Right lobe of liver (tissue), 4 donors: ENCODE measurements around the gene PGC.

Experiments
- POLR2A ChIP-seq: fragments of 450-650 bp; IDR thresholded peaks from one replicate; pipeline ENCODE4 v1.6.1; 2017; ENCODE audit warnings: antibody characterized with exemption, mild to moderate bottlenecking
- TF ChIP-seq, protein P1 (sequence below), 4 donors: fragments of 200-600 bp in 3 of 4; fragments of 450-650 bp in 1 of 4; IDR thresholded peaks; one replicate each; pipeline versions ENCODE4 v1.5.1 to v1.8.0; 2016 to 2022; ENCODE audit warnings: antibody characterized with exemption in 4 of 4, mild to moderate bottlenecking in 2 of 4
- donor health status: DM: no; HTN: no; CAD: no.
- donor health status: DM: no; HTN: no; CAD: no.
- donor health status: DM: no; HTN: yes; CAD: no.

DNA sequence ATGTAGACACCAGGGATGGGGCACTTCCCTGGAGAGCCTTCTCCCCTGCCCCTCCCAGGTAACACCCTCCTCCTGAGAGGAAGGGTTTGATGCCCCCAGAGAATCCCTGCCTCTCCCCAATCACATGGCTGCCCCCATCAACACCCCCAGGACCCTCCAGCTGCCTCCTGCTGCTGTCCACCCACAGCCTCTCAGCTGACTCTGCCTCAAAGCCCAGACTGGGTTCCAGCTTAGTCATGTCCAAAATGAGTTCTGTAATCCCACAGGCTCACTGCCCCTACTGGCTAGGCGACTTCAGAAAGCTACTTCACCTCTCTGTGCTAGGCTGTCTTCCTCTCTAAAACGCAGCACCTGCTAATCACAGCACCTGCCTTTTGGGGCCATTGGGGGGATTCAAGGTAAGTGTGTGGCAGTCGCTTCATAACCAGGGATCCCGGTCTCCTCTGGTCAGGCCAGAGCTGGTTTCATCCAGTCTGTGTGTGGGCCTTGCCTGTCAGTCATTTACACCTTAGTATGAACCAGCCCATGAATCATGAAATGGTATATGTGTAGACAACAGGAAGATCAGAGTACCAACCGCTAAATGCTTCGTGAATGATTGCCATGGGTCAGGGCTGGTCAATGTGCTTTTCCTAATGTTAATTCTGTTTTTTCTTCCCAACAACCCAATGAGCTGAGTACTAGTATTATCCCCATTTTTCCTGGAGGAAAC is 52.2 kb downstream of the PGC start:
- no peak for TF ChIP-seq POLR2A
- TF ChIP-seq, protein P1, sequence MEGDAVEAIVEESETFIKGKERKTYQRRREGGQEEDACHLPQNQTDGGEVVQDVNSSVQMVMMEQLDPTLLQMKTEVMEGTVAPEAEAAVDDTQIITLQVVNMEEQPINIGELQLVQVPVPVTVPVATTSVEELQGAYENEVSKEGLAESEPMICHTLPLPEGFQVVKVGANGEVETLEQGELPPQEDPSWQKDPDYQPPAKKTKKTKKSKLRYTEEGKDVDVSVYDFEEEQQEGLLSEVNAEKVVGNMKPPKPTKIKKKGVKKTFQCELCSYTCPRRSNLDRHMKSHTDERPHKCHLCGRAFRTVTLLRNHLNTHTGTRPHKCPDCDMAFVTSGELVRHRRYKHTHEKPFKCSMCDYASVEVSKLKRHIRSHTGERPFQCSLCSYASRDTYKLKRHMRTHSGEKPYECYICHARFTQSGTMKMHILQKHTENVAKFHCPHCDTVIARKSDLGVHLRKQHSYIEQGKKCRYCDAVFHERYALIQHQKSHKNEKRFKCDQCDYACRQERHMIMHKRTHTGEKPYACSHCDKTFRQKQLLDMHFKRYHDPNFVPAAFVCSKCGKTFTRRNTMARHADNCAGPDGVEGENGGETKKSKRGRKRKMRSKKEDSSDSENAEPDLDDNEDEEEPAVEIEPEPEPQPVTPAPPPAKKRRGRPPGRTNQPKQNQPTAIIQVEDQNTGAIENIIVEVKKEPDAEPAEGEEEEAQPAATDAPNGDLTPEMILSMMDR (IDR thresholded peaks at IDR 0.05) = no peak
